ENCODE data around the gene PHLPP1. TPM values are rescaled to one million over a fixed set of nuclear protein-coding genes. Genes with fewer than 3 reads are reported as not detected.

PHLPP1 gene
- polyA plus RNA-seq, 2 of the 4 experiments (the other 2 are of a cell fraction), result 6.5 to 12.1 TPM

- ATAC-seq (no peak), FAIRE-seq (no peak), DNase-seq (ENCODE audit: low read depth in 1 of 2, low spot score in 1 of 2) (no peak)
- Histone ChIP-seq H3K27ac (0 out of 6 replicates have a peak overlapping the region, but pooled peaks of 1 of the 2 experiments have one; percentile 2), H3K4me1 (peaks cover 37% of the 10 kb centered on the region), H3K9me3 (no peaks in the 10 kb centered on the region), H3K4me3 (no peak overlapping the region), H3K4me2 (peak overlapping the region; percentile 45)
- WGBS (ENCODE audit: missing lambda C conversion rate), result 57% methylated on average over 2 of the region's 2 CpGs
- no peak for TF ChIP-seq JUNB (IDR thresholded peaks at IDR 0.05)
- ChIA-PET POLR2A (no interaction called here), CTCF (interaction anchor here (1.1 kb wide), 1 partner anchor 51 kb away, joined by 3 read pairs; no protein-coding TSS in a partner anchor)
Measured at GRCh38 chr18:62768558-62768943, 53.2 kb downstream of the PHLPP1 start.

DNA sequence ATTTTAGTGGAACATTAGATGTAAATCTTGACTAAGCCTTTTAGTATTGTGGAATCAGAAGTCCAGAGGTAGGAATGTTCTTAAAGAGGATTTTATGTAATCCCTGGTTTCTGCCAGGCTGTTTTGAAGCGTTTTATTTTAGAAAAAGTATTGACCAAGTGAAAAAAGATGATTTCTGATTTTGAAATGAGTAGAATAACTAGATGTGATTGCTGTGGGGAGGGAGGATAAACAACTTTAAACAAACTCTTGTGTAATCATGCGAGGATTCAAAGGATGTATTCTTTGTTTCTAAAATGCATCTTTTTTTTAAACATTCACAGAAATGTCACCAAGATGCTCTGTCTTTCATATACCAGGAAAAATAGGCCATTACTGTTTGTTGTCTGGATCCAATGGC, 53.9 kb downstream of the PHLPP1 start:
- POLR2A ChIA-PET, result no interaction called here
- ATAC-seq (no peak), FAIRE-seq (no peak), DNase-seq (ENCODE audit: low read depth in 1 of 2, low spot score in 1 of 2) (no peak)
- CTCF ChIA-PET, result no interaction called here
- Histone ChIP-seq H3K4me2 (peak overlapping the region; percentile 45), H3K9me3 (no peaks in the 10 kb centered on the region), H3K4me1 (peaks cover 37% of the 10 kb centered on the region), H3K27ac (no peak overlapping the region), H3K4me3 (no peak overlapping the region)
- WGBS (ENCODE audit: missing lambda C conversion rate), result 51% methylated on average over 2 of the region's 2 CpGs
- TF ChIP-seq NPAS2 (CRISPR knock-in tag; IDR thresholded peaks at IDR 0.05; ENCODE audit: borderline replicate concordance) (no peak), EP300 (IDR thresholded peaks at IDR 0.05) (no peak), POLR2AphosphoS2 (conservative IDR thresholded peaks at IDR 0.05; ENCODE audit: low read length) (no peak), BCL3 (IDR thresholded peaks at IDR 0.05) (no peak), RAD21 (conservative IDR thresholded peaks at IDR 0.05 in 1 of 2, IDR thresholded peaks at IDR 0.05 in 1 of 2) (no peak), REST (IDR thresholded peaks at IDR 0.05) (no peak), RNF2 (IDR thresholded peaks at IDR 0.05; ENCODE audit: borderline replicate concordance, low read depth) (no peak), ZSCAN20 (CRISPR knock-in tag; IDR thresholded peaks at IDR 0.05) (no peak), EHMT2 (IDR thresholded peaks at IDR 0.05; ENCODE audit: low read depth) (no peak), BHLHE40 (IDR thresholded peaks at IDR 0.05; ENCODE audit: low read depth, low read length) (no peak), HOXB5 (CRISPR knock-in tag; IDR thresholded peaks at IDR 0.05) (no peak)
- TF ChIP-seq, protein P1, sequence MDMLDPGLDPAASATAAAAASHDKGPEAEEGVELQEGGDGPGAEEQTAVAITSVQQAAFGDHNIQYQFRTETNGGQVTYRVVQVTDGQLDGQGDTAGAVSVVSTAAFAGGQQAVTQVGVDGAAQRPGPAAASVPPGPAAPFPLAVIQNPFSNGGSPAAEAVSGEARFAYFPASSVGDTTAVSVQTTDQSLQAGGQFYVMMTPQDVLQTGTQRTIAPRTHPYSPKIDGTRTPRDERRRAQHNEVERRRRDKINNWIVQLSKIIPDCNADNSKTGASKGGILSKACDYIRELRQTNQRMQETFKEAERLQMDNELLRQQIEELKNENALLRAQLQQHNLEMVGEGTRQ (IDR thresholded peaks at IDR 0.05), result no peak
- TF ChIP-seq, protein P2, sequence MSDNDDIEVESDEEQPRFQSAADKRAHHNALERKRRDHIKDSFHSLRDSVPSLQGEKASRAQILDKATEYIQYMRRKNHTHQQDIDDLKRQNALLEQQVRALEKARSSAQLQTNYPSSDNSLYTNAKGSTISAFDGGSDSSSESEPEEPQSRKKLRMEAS (IDR thresholded peaks at IDR 0.05), result no peak
- TF ChIP-seq, protein P3, sequence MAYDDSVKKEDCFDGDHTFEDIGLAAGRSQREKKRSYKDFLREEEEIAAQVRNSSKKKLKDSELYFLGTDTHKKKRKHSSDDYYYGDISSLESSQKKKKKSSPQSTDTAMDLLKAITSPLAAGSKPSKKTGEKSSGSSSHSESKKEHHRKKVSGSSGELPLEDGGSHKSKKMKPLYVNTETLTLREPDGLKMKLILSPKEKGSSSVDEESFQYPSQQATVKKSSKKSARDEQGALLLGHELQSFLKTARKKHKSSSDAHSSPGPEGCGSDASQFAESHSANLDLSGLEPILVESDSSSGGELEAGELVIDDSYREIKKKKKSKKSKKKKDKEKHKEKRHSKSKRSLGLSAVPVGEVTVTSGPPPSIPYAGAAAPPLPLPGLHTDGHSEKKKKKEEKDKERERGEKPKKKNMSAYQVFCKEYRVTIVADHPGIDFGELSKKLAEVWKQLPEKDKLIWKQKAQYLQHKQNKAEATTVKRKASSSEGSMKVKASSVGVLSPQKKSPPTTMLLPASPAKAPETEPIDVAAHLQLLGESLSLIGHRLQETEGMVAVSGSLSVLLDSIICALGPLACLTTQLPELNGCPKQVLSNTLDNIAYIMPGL (CRISPR knock-in tag; IDR thresholded peaks at IDR 0.05; ENCODE audit: borderline replicate concordance), result no peak
